Gastrocnemius medialis (tissue), 4 donors: ENCODE measurements around the gene EVX2.

ENCODE experiments used
- POLR2A ChIP-seq, 2 donors: fragments of 450-650 bp; IDR thresholded peaks; one replicate each; pipeline ENCODE4 v1.6.1; 2017; ENCODE audit warnings: antibody characterized with exemption in 2 of 2, mild to moderate bottlenecking in 2 of 2, moderate library complexity in 2 of 2
- TF ChIP-seq, protein P1 (sequence below), 5 experiments: fragments of 450-650 bp in 3 of 5; fragments of 200-600 bp in 2 of 5; sonication (generic) in 2 of 5; IDR thresholded peaks in 4 of 5; conservative IDR thresholded peaks in 1 of 5; 1 replicate in 4 of 5; 2 replicates in 1 of 5; pipeline ENCODE4 v1.5.1; 2016 to 2019; ENCODE audit warnings: antibody characterized with exemption in 5 of 5, mild to moderate bottlenecking in 3 of 5, moderate library complexity in 3 of 5

DNA sequence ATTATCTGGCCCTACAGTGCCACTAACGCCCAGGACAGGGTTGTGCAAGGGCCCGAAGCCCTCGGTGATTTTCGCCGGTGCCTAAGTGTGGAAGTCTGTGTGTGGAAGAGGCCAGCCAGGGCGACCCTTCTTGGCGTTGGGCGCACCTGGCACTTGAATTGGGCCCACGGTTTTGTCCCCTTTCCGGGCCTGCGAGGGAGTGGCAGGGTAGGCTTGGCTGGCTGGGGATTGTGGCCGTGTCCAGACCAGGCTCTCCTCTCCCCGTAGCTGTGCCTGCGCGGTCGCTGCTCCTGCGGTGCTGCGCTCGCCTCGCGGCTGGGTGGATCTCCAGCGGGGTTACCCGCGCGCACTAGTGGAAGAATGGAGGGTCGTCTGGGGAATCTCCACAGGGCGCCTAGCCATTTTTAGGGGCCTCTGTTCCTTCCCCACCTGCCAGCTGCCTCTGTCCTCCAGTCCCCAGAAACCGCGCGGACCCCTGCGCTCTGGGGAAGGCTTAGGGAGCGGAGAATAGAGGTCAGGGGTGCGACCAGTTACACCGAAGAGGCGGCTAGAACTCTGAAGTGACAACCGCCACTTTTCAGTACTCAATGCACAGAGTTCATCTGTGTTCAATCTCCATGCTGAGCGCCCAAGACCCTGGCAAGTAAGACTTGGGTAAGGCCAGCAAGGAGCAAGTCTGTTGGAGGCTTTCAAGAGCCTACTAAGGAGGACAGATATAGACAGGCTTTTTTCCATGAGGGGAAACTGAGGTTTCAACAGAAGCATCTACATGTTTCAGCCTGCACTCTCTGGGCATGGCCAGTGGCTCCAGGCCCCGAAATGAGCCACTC lies 16.0 kb downstream of the EVX2 start:
- TF ChIP-seq, protein P1, sequence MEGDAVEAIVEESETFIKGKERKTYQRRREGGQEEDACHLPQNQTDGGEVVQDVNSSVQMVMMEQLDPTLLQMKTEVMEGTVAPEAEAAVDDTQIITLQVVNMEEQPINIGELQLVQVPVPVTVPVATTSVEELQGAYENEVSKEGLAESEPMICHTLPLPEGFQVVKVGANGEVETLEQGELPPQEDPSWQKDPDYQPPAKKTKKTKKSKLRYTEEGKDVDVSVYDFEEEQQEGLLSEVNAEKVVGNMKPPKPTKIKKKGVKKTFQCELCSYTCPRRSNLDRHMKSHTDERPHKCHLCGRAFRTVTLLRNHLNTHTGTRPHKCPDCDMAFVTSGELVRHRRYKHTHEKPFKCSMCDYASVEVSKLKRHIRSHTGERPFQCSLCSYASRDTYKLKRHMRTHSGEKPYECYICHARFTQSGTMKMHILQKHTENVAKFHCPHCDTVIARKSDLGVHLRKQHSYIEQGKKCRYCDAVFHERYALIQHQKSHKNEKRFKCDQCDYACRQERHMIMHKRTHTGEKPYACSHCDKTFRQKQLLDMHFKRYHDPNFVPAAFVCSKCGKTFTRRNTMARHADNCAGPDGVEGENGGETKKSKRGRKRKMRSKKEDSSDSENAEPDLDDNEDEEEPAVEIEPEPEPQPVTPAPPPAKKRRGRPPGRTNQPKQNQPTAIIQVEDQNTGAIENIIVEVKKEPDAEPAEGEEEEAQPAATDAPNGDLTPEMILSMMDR (IDR thresholded peaks at IDR 0.05 in 4 of 5, conservative IDR thresholded peaks at IDR 0.05 in 1 of 5), result no peak
- TF ChIP-seq POLR2A (IDR thresholded peaks at IDR 0.05), result no peak
